HEK293 (cell line): ENCODE results near the gene FKBP7.

ENCODE experiments used
- KLF16 ChIP-seq: fragments of 450-650 bp; formaldehyde crosslinking; IDR thresholded peaks from 2 replicates; pipeline ENCODE4 v1.5.1; 2017; ENCODE audit warnings: missing biosample characterization, missing genetic modification characterization
- ZNF140 ChIP-seq: fragments of 450-650 bp; formaldehyde crosslinking; IDR thresholded peaks from 2 replicates; pipeline ENCODE4 v1.5.1; 2016; ENCODE audit warnings: missing biosample characterization, missing genetic modification characterization
- ZNF629 ChIP-seq: fragments of 450-650 bp; formaldehyde crosslinking; IDR thresholded peaks from 2 replicates; pipeline ENCODE4 v1.5.1; 2017; ENCODE audit warnings: missing biosample characterization, missing genetic modification characterization
- TF ChIP-seq, protein P1 (sequence below): fragments of 450-650 bp; formaldehyde crosslinking; IDR thresholded peaks from 2 replicates; pipeline ENCODE4 v1.5.1; 2016; ENCODE audit warnings: missing biosample characterization, missing genetic modification characterization

DNA sequence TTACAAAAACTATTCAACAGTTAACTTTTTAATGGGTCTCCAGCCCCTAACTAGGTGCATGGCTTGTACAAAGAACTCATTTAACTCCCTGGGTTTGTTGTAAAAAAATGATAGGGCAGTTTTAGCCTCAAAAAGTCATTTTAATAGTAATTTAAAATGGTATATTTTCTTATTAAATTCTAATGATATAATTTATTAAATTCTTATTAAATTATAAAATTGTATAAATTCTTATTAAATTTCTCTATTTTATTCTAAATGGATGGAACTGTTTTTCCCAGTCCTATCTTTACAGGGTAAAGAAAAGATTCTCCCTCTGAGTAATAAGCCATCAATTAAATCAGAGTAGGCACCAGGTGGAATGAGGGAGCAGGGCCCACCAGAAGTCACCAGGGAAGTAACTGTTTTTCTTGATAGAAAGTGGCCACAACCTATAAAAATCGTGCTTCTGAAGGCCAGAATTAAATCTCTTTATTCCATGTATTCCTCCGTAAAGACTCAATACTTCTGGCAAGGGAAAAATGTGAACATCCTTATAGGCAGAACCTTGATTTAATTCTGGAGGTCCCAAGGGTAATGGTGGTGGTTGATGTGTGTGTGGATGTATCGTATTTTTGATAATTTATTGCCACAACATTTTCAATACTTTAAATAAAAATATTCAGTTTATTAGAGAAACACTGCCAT, 814 bp downstream of the FKBP7 start:
- TF ChIP-seq ZNF140 (tag by site-specific recombination) (no peak), KLF16 (no peak), ZNF629 (tag by site-specific recombination) (no peak)
- TF ChIP-seq, protein P1, sequence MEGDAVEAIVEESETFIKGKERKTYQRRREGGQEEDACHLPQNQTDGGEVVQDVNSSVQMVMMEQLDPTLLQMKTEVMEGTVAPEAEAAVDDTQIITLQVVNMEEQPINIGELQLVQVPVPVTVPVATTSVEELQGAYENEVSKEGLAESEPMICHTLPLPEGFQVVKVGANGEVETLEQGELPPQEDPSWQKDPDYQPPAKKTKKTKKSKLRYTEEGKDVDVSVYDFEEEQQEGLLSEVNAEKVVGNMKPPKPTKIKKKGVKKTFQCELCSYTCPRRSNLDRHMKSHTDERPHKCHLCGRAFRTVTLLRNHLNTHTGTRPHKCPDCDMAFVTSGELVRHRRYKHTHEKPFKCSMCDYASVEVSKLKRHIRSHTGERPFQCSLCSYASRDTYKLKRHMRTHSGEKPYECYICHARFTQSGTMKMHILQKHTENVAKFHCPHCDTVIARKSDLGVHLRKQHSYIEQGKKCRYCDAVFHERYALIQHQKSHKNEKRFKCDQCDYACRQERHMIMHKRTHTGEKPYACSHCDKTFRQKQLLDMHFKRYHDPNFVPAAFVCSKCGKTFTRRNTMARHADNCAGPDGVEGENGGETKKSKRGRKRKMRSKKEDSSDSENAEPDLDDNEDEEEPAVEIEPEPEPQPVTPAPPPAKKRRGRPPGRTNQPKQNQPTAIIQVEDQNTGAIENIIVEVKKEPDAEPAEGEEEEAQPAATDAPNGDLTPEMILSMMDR: no peak
